HG02610 (cell line): ENCODE results near the gene ETV7.
"Not testable (repeated sequence)": the region's sequence is repeated elsewhere in the genome, so short reads cannot be mapped to it uniquely, and the experiment has no call there.

Experiments used
- ATAC-seq: cut with Tn5 transposase; IDR thresholded peaks from one replicate; pipeline ENCODE4 v1.9.1; 2021; ENCODE audit warnings: mild to moderate bottlenecking, moderate library complexity; ENCODE audit not compliant: unreplicated experiment

ETV7 gene

DNA sequence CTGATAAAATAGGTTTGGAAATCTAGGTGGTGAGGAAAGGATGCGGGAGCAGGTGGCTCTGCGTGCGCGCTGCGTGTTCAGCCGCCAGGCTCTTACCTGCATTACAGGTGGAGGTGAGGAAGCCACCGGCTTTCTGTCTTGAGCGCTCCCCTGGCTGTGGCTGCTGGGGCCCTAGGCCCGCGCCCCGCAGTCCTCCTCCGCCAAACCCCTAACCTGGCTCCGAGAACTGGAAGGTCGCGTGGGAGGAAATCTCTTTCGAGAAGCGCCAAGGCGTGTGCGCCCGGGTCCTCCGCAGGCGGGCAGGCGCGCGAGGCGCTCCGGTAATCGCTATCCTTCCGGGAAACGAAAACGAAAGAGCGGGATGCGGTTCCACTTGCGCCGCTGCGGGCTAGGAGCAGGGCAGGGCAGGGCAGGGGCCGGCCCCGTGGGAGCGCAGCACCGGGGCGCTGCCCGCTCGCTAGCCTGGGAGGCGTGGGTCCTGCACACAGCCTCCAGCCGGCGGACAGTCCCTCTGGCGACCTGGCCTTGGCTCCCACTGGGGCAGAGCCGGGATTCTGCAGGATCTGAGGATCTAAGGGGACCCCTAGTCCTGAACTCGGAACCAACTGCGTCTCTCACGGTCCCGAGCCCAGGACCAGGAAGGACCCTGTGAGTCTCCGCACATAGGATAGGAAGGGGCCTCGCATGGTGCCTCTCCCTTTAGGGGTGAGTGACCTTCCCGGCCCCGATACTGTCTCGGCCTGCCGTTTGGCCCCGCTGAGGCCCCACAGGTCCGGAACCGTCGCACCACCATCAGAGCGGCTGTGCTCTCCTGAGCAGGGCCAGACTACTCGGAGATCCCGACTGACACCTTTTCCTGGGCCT, at the start of gene ETV7:
Gene ETV7, minus strand, starts transcription at position 230 of the 864 bp plus-strand sequence. Its CDS starts 128 bp downstream, at position 102.
- no peak for ATAC-seq

DNA sequence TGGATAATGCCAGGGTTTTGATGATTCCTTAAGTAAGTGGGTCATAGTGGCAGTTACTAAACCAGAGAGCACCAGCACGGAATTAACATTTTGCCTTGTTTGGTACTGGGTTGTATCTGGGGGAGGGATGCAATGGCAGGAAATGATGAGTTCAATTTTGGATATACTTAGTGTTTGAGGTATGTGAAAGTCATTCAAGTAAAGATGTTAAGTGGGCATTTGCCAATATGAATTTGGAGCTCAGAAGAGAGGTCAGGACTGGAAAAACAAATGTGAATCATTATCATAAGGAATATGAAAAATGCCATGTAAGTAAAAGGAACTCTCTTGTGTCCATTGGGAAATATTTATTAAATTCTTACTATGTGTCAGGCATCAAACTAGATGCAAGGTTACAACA, 49.0 kb upstream of the ETV7 start:
- no peak for ATAC-seq

DNA sequence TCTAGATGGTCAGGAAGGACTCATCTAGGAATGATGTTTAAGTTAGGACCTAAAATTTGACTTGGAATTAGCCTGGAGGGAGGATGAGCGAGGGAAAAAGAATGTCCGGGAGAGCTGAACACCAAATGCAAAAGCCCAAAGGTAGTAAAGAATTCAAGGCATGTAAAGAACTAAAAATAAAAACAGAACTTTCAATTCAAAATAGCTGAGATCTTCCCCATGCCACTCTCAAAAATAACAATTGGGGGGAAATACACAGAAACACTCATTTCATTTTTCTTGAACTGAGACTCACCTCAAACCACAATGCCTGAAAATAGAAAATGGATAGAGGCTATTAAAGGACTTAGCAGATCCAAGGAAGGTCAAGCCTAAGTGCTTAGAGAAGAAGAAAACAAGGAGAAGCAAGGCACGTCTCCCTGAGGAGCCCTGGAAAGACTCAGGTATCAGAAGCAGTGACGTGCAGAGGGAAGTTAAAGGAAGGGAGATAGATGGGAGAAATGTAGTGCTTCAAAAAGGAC, 44.7 kb upstream of the ETV7 start:
- ATAC-seq = peak; percentile 66

DNA sequence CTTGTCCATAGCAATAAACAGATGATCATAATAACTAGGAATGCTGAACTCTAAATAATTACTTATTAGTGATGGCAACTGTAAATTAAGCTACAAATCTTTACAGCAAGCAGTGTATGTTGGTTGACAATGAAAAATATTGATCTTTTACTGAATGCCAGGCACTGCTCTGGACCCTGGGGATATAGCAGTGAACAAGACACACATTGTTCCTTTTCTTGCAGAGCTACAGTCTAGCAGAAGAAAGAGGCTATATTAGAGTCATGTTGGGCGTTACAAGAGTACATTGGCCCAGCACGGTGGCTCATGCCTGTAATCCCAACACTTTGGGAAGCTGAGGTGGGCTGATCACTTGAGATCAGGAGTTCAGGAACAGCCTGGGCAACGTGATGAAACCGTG, 43.7 kb upstream of the ETV7 start:
- ATAC-seq = no peak

DNA sequence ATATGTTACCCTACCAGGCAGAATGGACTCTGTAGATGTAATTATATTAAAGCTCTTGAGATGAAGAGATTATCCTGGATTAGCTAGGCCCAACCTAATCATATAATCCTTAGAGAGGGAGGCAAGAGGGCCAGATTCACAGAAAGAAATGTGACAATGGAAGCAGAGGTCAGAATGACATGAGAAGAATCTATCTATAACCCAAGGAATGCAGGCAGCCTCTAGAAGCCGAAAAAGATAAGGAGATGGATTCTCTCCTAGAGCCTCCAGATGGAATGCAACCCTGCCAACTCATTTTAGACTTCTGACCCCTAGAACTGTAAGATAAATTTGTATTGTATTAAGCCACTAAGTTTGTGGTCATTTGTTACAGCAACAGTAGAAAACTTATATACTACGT, 42.9 kb upstream of the ETV7 start:
- no peak for ATAC-seq

DNA sequence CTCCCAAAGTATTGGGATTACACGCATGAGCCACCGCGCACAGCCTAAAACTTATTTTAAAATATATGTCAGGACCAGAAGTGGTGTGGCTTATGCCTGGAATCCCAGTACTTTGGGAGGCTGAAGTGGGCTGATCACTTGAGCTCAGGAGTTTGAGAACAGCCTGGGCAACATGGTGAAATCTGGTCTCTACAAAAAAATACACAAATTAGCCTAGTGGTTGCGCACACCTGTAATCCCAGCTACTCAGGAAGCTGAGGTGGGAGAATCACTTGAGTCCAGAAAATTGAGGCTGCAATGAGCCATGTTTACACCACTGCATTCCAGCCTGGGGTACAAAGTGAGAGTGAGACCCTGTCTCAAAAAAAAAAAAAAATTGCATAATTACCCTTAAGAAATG, 41.4 kb upstream of the ETV7 start:
- ATAC-seq = no peak

DNA sequence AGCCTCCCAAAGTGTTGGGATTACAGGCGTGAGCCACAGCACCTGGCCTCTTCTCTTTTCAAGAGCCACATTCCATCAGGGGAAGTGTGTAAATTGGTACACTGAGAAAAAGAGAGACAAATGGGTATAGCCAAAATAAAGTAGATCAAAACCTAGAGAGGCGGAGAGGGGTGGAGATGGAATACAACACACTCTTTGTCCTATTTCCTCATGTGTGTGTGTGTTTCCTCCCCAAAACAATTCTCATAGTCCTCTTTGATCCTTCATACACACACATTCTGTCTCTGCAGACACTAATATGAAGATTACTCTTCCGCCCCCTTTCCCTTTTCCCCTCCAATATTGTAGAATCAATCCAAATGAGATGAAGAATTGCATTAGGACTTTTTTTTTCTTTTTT, 39.2 kb upstream of the ETV7 start:
- ATAC-seq = no peak

DNA sequence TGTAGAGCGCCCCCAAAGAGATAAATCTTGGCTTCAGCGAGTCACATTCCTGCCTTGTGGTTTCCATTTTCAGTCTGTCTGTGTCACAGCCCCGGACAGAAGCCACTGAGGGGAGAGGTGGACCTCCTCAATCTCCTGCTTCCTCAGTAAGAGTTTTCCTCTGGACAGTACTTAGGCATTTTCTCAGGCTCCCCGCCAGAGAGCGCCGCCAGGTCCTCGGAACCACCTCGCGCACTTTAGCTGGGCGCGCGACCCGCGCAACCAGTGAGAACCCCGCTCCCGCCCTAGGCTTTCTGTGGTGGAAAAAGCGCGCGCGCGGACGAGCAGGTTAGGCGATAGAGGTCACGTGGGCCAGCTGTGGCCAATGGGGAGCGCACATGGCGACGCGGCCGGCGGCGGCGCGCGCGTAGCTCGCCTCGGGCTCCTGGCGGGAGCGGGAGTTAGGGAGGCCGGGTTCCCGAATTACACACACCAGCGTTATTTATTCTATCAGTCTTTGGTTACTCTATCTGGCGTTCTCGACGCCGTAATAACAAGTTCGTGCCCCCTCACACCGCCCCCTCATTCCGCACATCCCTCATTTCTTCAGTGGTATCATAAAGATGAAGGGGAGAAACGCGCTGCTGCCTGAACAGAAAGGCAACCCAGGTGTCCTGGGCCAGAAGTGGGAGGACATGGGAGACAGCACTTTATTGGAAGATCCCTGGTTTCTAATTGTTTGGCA, 35.8 kb upstream of the ETV7 start:
- ATAC-seq = peak; percentile 92

DNA sequence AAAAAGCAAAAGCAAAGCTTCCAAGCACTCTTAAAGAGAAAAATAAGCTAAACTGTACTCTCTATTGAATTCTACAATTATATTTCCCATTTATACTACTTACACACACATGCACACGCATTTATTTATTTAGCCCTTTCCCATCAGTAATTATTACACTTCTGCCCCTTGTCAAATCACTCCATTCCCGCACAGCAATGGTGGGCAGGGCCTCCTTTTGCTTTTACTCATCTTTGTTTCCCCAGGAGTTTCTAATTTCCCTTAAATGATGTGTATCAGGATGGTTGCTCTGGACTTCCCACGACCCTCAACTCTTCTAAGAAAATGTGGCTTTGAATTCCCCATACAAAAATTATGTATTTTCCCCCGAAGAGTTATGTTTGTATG, 35.2 kb upstream of the ETV7 start:
- peak; percentile 3 for ATAC-seq

DNA sequence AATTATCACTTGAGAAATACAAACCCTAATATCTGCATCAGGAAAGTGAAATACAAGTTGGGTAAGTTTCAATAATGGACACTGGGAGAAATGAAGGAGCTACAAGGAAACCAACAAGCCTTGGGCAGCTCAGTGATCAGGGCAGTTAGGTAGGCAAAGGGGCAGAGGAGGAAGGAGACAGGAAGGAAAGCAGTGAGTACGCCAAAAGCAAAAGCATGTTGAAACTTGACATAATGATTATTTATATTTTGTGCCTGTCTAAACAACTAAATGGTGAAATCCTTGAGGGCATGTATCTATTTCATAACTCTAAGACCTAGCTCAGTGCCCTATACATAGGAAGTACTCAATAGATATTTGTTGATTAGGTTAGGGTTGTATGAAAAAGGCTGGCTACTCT, 31.8 kb upstream of the ETV7 start:
- no peak for ATAC-seq

DNA sequence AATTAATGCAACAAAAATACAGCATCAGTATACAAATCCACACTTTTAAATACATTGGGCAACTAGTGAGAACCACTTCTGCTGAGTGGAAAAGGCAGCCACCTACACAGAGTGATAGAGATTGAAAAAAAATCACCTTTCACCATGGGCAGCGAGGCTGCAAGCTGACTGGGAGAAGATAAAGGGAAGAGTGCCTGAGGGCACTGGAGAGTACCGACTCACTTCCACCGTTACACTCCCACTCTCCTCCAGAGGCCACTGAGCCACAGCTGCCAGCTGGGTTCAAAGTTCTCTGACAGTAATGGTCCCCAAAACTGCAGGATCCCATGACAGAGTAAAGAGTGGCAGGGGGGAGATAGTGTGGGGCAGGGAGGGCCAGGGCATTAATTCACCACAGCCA, 31.1 kb upstream of the ETV7 start:
- ATAC-seq = no peak

DNA sequence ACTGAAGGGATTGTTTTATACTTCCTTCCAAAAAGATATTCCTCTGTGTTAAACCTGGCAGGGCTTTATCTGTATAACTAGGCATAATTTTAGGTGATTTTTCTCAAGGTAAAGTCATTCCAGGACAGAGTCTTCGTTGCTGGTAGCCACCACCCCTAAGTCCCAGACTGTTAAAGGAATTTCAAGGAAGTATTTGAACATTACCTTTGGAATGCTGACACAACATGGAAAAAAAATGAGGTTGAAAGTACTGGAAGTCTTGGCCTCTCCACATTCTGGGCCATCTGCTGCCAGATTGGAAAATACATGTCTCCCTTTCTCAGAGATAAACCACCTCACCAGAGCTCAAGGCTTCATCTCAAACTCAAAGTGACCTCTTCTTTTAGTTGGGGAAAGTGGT, 27.0 kb upstream of the ETV7 start:
- ATAC-seq = no peak

DNA sequence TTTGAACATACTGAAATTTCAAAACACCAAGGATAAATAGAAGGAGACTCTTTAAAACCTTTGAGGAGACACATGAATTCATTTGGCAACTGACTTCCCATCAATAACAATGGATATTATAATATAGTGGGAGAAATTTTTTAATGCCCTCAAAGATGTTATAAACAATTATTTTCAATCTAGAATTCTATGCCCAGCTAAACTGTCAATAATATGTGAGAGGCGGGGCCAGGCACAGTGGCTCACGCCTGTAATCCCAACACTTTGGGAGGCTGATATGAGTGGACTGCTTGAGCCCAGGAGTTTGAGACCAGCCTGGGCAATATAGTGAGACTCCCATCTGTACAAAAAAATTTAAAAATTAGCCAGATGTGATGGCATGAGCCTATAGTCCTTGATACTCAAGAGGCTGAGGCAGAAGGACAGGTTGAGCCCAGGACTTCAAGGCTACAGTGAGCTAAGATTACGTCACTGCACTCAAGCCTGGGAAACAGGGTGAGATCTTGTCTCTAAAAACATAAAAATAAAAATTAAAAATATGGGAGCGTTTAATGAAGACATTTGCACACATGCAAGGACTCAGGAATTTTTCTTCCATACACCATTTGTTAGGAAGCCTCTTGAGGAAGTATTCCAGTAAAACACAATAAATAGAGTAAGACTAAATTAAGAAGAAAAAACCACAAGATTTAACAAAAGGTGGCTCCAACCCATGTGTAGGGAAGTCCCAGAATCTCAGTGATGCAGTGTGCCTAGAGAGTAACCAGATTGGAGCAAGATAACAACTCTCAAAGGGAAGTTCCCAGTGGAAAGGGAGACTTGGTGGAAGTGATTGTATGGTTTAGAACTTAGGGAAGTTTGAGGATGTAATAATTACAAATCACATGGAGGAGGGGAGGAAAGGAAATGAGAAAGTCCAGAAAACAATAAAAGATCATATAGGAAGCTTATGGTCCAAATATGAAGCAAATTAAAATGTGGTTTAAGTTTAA, 26.3 kb upstream of the ETV7 start:
- ATAC-seq = no peak

DNA sequence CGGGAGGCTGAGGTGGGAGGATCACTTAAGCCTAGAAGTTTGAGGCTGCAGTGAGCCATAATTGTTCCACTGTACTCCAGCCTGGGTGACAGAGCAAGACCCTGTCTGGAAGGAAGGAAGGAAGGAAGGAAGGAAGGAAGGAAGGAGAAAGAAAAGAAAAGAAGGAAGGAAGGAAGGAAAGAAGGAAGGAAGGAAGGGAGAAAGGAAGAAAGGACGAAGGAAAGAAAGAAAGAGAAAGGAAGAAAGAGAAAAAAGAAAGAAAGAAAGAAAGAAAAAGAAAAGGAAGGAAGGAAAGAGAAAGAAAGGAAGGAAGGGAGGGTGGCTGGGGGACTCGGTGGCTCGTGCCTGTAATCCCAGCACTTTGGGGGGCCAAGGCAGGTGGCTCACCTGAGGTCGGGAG, 22.2 kb upstream of the ETV7 start:
- not testable (repeated sequence) for ATAC-seq

DNA sequence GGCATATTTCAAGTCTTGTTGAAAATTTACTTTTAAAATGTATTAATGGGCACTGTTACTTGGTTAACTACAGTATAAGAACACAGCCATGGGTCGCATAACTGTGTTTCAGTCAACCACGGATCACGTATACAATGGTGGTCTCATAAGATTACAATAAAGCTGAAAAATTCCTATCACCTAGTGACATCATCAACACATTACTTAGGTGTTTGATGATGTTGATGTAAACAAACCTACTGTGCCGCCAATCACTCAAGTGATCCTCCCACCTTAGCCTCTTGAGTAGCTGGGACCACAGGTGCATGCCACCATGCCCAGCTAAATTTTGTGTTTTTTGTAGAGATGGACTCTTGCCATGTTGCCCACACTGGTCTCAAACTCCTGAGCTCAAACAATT, 16.7 kb upstream of the ETV7 start:
- no peak for ATAC-seq

DNA sequence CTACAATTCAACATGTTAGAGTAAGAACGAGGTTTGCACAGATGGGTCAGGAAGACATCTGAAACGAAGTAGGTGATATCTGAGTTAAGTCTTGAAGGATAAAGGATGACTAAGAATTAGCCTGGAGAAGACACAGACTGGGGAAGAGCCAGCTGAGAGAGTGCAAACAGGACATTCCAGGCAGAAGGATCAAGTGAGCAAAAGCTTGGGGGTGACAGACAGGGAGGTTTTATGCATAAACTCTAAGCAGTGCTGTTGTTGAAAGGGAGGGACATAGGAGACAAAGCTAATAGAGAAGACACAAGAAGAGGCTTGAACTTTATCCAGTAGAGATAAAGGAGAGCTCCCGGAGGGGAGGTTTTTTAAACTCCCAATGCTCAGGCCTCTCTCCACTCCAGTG, 15.0 kb upstream of the ETV7 start:
- no peak for ATAC-seq

DNA sequence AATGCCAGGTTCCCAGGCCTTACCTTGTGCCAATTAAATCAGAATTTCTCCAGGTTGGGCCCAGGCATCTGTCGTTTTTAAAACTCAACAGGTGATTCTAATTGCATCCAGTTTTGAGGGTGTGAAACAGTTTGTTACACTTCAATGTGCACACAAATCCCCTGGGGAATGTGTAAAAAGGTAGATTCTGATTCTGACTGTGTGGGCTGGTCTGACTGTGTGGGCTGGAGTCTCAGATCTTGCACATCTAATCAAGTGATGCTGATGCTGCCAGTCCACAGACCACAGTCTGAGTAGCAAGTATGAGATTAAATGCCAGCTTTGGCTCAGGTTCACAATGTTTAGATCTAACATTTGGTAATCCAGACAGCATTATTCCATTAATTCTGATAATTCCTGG, 12.5 kb upstream of the ETV7 start:
- ATAC-seq = peak; percentile 73

DNA sequence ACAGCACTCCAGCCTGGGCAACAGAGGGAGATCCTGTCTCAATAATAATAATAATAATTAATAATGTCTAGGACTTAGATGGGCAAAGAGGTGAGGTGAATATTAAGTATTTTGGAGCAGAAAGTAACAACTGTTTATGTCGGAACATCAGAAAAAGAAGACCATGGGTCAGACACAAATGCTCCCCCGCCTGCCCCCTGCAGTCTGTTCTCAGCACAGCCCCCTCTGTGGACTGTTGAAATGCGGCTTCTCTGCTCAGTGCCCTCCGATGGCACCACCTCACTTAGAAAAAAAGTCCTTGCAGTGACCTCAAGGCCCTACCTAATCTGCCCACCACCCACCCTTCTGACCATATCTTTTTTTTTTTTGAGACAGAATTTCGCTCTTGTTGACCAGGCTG, 5.2 kb upstream of the ETV7 start:
- no peak for ATAC-seq

DNA sequence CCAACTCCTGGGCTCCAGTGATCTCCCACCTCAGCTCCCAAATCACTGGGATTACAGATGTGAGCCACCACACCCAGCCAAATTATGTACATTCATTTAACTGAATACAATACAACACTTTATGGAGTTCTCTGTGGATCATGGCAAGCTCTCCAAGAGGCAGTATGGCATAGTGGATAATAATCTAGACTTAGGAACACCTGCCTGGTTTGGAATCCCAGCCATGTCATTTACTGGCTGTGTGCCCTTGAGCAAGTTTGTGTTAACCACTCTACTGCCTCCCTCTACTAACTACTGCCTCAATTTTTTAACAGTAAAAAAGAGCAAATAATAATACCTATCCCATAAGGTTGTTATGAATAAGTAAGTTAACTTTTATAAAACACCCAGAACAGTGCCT, 1.9 kb upstream of the ETV7 start:
- no peak for ATAC-seq

DNA sequence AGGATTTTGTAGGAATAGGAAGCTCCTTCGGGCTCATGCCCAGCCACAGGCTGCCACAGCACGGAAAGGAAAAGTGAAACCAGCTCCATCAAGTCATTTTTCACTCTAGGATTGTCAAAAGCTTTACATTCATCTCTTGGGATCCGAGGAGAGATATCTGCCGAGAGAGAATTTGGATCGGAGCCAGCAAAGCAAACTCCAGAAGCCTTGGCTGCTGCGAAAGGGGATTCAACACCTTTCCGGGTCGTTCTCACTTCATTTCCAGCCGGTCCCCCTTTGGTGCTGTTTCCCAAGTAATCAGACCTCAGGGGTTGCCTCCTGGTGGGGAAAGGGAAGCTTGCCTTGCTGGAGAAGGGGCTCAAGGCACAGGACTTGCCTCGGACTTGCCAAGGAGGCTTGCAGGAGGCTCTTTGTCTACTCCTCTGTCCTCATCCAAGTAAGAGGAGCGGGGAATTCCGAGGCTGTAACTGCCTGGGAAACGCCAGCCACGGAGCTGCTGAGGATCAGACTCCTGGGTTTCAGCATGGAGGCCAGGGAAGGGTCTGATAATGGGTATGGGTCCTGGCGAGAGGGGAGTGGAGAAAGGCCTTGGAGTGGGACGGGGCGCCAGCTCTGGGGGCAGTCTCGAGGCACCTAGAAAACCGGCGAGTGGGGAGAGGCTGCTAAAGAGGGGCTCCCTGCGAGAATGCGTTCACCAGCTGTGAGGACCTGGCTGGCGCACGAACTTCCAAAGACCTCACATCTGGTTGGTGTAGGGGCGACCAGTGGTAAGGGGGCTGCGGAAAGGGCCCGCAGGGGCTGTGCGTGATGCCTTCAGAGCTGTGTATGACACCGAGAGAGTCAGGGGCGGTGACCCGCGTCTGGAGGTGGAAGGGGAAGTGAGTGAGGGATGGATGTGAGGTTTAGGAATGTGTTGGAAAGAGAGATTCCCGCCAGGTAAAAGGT, 702 bp downstream of the ETV7 start:
- no peak for ATAC-seq
